ENCODE data around the gene MYL12B. TPM values are rescaled to one million over a fixed set of nuclear protein-coding genes. Genes with fewer than 3 reads are reported as not detected.

The MYL12B gene
- total and polyA plus RNA-seq, 2 of the 8 experiments (the other 6 are each of a cell fraction or from before 2014, with no cell fraction given), result 174 to 188 TPM

- TF ChIP-seq CBX8 (IDR thresholded peaks at IDR 0.05; ENCODE audit: borderline replicate concordance, low read depth, low read length), result no peak
Measured at GRCh38 chr18:3225588-3225987, 36.3 kb upstream of the MYL12B start (continued).

Measured in H1 (cell line).